Erythroblast (primary cell): ENCODE results near the gene EIF5A.

ENCODE experiments used
- GATA1 ChIP-seq: IDR thresholded peaks from 2 replicates; pipeline ENCODE4 v1.6.1; 2011; ENCODE audit warnings: low read depth, mild to moderate bottlenecking, control low read depth, low read length, moderate library complexity
- POLR2A ChIP-seq: IDR thresholded peaks from 2 replicates; pipeline ENCODE4 v1.6.1; 2011; ENCODE audit warnings: mild to moderate bottlenecking, low read length

GRCh38 chr17:7293816-7294613, 13.4 kb upstream of the EIF5A start:
- no peak for TF ChIP-seq POLR2A
- TF ChIP-seq GATA1, result no peak
